ENCODE data around the gene LCN2. TPM values are rescaled to one million over a fixed set of nuclear protein-coding genes. Genes with fewer than 3 reads are reported as not detected.

Gene LCN2
- total and polyA plus RNA-seq, 9 of the 15 experiments (the other 6 are each of a cell fraction or from before 2014, with no cell fraction given): 0.10 to 1.2 (median 0.44) TPM; not detected in 1

DNA sequence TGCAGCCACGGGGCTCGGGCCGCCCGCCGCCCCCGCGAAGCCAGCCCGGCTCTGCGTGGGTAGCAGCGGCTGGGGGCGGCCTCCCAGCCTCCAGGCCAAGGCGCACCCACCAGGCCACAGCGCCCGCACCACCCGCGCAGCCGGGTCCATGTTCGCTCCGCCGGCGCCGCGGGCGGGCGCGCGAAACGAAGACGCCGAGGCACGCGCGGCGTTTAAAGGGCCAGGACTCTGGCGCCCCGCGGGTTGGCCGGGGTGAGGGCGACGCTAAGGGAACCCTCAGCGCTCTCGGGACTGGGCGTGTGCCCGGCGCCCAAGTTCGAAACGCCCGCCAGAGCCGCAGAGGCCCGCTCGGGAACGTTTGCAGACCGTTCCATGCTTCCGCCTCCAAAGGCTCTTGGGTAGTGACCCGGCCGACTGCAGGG lies 21.7 kb upstream of the LCN2 start, which contains the start of gene PTGES2 (continued):
- TF ChIP-seq HINFP (tag; conservative IDR thresholded peaks at IDR 0.05; ENCODE audit: low read depth): no peak
- no peak for TF ChIP-seq ZBTB7A (IDR thresholded peaks at IDR 0.05; ENCODE audit: borderline replicate concordance, control insufficient read depth, low read depth, low read length)
- TF ChIP-seq RFX7 (CRISPR knock-in tag; IDR thresholded peaks at IDR 0.05): no peak
- TF ChIP-seq ZNF407 (IDR thresholded peaks at IDR 0.05; ENCODE audit: low read depth): no peak
- no peak for TF ChIP-seq ZNF274 (IDR thresholded peaks at IDR 0.05; ENCODE audit: borderline replicate concordance, low read depth, low read length)
- no peak for TF ChIP-seq MEIS2 (IDR thresholded peaks at IDR 0.05; ENCODE audit: partially characterized antibody)
- no peak for TF ChIP-seq ZNF561 (CRISPR knock-in tag; conservative IDR thresholded peaks at IDR 0.05)
- TF ChIP-seq RBM25 (IDR thresholded peaks at IDR 0.05; ENCODE audit: low read depth, low read length, severe bottlenecking): peak; percentile 72
- no peak for TF ChIP-seq ZNF3 (CRISPR knock-in tag; IDR thresholded peaks at IDR 0.05)
- peak; percentile 40; the same call in 1 of the 2 replicates for TF ChIP-seq MXI1 (IDR thresholded peaks at IDR 0.05; ENCODE audit: low read depth, low read length)
- TF ChIP-seq, protein P1, sequence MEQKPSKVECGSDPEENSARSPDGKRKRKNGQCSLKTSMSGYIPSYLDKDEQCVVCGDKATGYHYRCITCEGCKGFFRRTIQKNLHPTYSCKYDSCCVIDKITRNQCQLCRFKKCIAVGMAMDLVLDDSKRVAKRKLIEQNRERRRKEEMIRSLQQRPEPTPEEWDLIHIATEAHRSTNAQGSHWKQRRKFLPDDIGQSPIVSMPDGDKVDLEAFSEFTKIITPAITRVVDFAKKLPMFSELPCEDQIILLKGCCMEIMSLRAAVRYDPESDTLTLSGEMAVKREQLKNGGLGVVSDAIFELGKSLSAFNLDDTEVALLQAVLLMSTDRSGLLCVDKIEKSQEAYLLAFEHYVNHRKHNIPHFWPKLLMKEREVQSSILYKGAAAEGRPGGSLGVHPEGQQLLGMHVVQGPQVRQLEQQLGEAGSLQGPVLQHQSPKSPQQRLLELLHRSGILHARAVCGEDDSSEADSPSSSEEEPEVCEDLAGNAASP (IDR thresholded peaks at IDR 0.05): no peak
- TF ChIP-seq NR4A1 (CRISPR knock-in tag; IDR thresholded peaks at IDR 0.05): no peak
- TF ChIP-seq NR4A1 (tag; IDR thresholded peaks at IDR 0.05): no peak
- TF ChIP-seq E2F3 (CRISPR knock-in tag; IDR thresholded peaks at IDR 0.05): no peak
- no peak for TF ChIP-seq ZBTB8A (IDR thresholded peaks at IDR 0.05; ENCODE audit: partially characterized antibody)
- no peak for TF ChIP-seq SRF (CRISPR knock-in tag; IDR thresholded peaks at IDR 0.05)
- TF ChIP-seq ESRRA (IDR thresholded peaks at IDR 0.05; ENCODE audit: borderline replicate concordance, low read depth): peak; percentile 7; the same call in 1 of the 2 replicates
- TF ChIP-seq ARNT (IDR thresholded peaks at IDR 0.05): no peak
- TF ChIP-seq TRIM24 (IDR thresholded peaks at IDR 0.05): no peak
- TF ChIP-seq ZFX (CRISPR knock-in tag; IDR thresholded peaks at IDR 0.05): peak; percentile 61
